HEK293 (cell line): ENCODE measurements around the gene CMTR2.

Experiments used
- EGR2 ChIP-seq: fragments of 450-650 bp; formaldehyde crosslinking; IDR thresholded peaks from 2 replicates; pipeline ENCODE4 v1.5.1; 2016; ENCODE audit warnings: low read depth, missing biosample characterization, missing genetic modification characterization
- IKZF3 ChIP-seq: fragments of 450-650 bp; IDR thresholded peaks from 2 replicates; pipeline ENCODE4 v1.5.0; 2018; ENCODE audit warnings: missing biosample characterization, mild to moderate bottlenecking, missing genetic modification characterization, moderate library complexity
- KLF1 ChIP-seq: fragments of 450-650 bp; formaldehyde crosslinking; IDR thresholded peaks from 2 replicates; pipeline ENCODE4 v1.5.1; 2016; ENCODE audit warnings: missing biosample characterization, missing genetic modification characterization
- KLF16 ChIP-seq: fragments of 450-650 bp; formaldehyde crosslinking; IDR thresholded peaks from 2 replicates; pipeline ENCODE4 v1.5.1; 2017; ENCODE audit warnings: missing biosample characterization, missing genetic modification characterization
- KLF9 ChIP-seq: fragments of 450-650 bp; formaldehyde crosslinking; IDR thresholded peaks from 2 replicates; pipeline ENCODE4 v1.5.1; 2016; ENCODE audit warnings: missing biosample characterization, missing genetic modification characterization, low read depth
- MYNN ChIP-seq: fragments of 450-650 bp; formaldehyde crosslinking; IDR thresholded peaks from 2 replicates; pipeline ENCODE4 v1.5.1; 2016; ENCODE audit warnings: missing biosample characterization, missing genetic modification characterization, borderline replicate concordance
- OSR2 ChIP-seq: fragments of 450-650 bp; formaldehyde crosslinking; IDR thresholded peaks from 2 replicates; pipeline ENCODE4 v1.5.1; 2016; ENCODE audit warnings: missing biosample characterization, missing genetic modification characterization
- PRDM10 ChIP-seq: fragments of 450-650 bp; formaldehyde crosslinking; IDR thresholded peaks from 2 replicates; pipeline ENCODE4 v1.5.1; 2016; ENCODE audit warnings: missing biosample characterization, missing genetic modification characterization
- REST ChIP-seq: fragments of 450-650 bp; formaldehyde crosslinking; IDR thresholded peaks from 2 replicates; pipeline ENCODE4 v1.5.1; 2016; ENCODE audit warnings: missing biosample characterization, missing genetic modification characterization
- SP2 ChIP-seq: fragments of 450-650 bp; formaldehyde crosslinking; IDR thresholded peaks from 2 replicates; pipeline ENCODE4 v1.5.1; 2016; ENCODE audit warnings: missing biosample characterization, missing genetic modification characterization
- SP3 ChIP-seq: fragments of 450-650 bp; formaldehyde crosslinking; IDR thresholded peaks from 2 replicates; pipeline ENCODE4 v1.5.1; 2016; ENCODE audit warnings: missing biosample characterization, missing genetic modification characterization
- SP7 ChIP-seq: fragments of 450-650 bp; formaldehyde crosslinking; IDR thresholded peaks from 2 replicates; pipeline ENCODE4 v1.5.1; 2016; ENCODE audit warnings: missing biosample characterization, missing genetic modification characterization
- ZBTB17 ChIP-seq: fragments of 450-650 bp; formaldehyde crosslinking; IDR thresholded peaks from 2 replicates; pipeline ENCODE4 v1.5.1; 2016; ENCODE audit warnings: missing biosample characterization, missing genetic modification characterization
- ZNF155 ChIP-seq: fragments of 450-650 bp; formaldehyde crosslinking; IDR thresholded peaks from 2 replicates; pipeline ENCODE4 v1.5.1; 2016; ENCODE audit warnings: missing biosample characterization, missing genetic modification characterization
- ZNF202 ChIP-seq: fragments of 450-650 bp; formaldehyde crosslinking; IDR thresholded peaks from 2 replicates; pipeline ENCODE4 v1.5.1; 2016; ENCODE audit warnings: missing biosample characterization, missing genetic modification characterization, borderline replicate concordance
- ZNF223 ChIP-seq: fragments of 450-650 bp; formaldehyde crosslinking; IDR thresholded peaks from 2 replicates; pipeline ENCODE4 v1.5.1; 2016; ENCODE audit warnings: missing biosample characterization, missing genetic modification characterization
- ZNF335 ChIP-seq: fragments of 450-650 bp; formaldehyde crosslinking; conservative IDR thresholded peaks from 2 replicates; pipeline ENCODE4 v1.5.1; 2016; ENCODE audit warnings: missing biosample characterization, missing genetic modification characterization
- ZNF624 ChIP-seq: fragments of 450-650 bp; formaldehyde crosslinking; IDR thresholded peaks from 2 replicates; pipeline ENCODE4 v1.5.1; 2017; ENCODE audit warnings: missing biosample characterization, missing genetic modification characterization
- ZNF626 ChIP-seq: fragments of 450-650 bp; sonication (Bioruptor Pico); formaldehyde crosslinking; IDR thresholded peaks from 2 replicates; pipeline ENCODE4 v1.5.1; 2018; ENCODE audit warnings: missing biosample characterization, missing genetic modification characterization, inconsistent platforms
- ZXDB ChIP-seq: fragments of 450-650 bp; formaldehyde crosslinking; IDR thresholded peaks from 2 replicates; pipeline ENCODE4 v1.5.1; 2016; ENCODE audit warnings: missing biosample characterization, missing genetic modification characterization
- TF ChIP-seq, protein P1 (sequence below): fragments of 450-650 bp; formaldehyde crosslinking; IDR thresholded peaks from 2 replicates; pipeline ENCODE4 v1.5.1; 2016; ENCODE audit warnings: missing biosample characterization, missing genetic modification characterization
- TF ChIP-seq, protein P2 (sequence below): fragments of 450-650 bp; formaldehyde crosslinking; IDR thresholded peaks from 2 replicates; pipeline ENCODE4 v1.5.1; 2016; ENCODE audit warnings: missing biosample characterization, missing genetic modification characterization
- TF ChIP-seq, protein P3 (sequence below): fragments of 450-650 bp; formaldehyde crosslinking; IDR thresholded peaks from 2 replicates; pipeline ENCODE4 v1.5.1; 2016; ENCODE audit warnings: missing biosample characterization, missing genetic modification characterization
- TF ChIP-seq, protein P4 (sequence below): fragments of 450-650 bp; formaldehyde crosslinking; IDR thresholded peaks from 2 replicates; pipeline ENCODE4 v1.5.1; 2017; ENCODE audit warnings: missing biosample characterization, mild to moderate bottlenecking, missing genetic modification characterization, moderate library complexity

CMTR2 gene

DNA sequence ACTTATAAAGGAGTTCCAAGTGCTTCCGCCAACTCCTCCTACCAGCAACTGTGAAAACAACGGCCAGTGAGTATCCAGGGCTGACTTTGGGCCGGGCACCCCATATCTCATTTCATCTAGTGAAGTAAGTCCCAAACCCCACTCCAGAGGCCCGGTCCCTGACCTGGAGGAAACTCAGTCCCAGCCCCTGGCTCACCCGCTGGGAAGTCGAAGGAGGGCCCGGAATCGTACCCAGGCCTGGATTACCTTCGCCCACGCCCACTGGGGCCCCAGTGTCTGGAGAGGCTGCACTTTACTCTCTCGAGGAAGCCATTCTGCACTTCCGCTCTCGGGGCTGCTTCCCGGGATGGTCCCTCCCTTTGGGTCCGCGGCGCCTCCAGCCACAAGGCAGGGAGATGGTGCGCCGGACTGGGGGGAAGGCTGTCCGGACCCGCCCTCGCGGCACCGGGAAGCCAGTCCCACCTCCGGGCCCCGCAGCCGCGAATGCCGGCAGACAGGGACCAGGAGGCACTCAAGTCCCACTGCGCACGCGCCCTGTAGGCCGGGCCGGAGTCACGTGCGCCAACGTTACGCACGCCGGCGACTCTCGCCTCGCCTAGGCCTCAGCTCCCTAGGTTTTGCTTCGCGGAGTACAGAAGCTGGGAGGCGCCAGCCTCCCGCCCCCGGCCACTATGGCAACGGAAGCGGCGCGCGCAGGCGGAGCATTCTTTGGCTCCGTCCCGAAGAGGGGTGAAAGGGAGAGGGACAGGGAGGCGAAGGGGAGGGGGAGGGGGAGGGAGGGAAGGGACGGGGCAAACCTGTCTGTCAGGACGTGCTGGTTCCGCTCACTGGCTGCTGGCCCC, at the start of gene CMTR2 (continued):
- peak; percentile 75; the same call in 1 of the 2 replicates for TF ChIP-seq KLF1 (tag by site-specific recombination)
- TF ChIP-seq ZNF223 = peak; percentile 92
- no peak for TF ChIP-seq ZNF202 (tag by site-specific recombination)
- TF ChIP-seq REST = 0 out of 2 replicates have a peak, but pooled peaks have one; percentile 24
- peak; percentile 93 for TF ChIP-seq KLF9 (tag by site-specific recombination)
- TF ChIP-seq, protein P1, sequence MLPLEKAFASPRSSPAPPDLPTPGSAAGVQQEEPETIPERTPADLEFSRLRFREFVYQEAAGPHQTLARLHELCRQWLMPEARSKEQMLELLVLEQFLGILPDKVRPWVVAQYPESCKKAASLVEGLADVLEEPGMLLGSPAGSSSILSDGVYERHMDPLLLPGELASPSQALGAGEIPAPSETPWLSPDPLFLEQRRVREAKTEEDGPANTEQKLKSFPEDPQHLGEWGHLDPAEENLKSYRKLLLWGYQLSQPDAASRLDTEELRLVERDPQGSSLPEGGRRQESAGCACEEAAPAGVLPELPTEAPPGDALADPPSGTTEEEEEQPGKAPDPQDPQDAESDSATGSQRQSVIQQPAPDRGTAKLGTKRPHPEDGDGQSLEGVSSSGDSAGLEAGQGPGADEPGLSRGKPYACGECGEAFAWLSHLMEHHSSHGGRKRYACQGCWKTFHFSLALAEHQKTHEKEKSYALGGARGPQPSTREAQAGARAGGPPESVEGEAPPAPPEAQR = no peak
- TF ChIP-seq, protein P2, sequence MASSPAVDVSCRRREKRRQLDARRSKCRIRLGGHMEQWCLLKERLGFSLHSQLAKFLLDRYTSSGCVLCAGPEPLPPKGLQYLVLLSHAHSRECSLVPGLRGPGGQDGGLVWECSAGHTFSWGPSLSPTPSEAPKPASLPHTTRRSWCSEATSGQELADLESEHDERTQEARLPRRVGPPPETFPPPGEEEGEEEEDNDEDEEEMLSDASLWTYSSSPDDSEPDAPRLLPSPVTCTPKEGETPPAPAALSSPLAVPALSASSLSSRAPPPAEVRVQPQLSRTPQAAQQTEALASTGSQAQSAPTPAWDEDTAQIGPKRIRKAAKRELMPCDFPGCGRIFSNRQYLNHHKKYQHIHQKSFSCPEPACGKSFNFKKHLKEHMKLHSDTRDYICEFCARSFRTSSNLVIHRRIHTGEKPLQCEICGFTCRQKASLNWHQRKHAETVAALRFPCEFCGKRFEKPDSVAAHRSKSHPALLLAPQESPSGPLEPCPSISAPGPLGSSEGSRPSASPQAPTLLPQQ (tag by site-specific recombination) = peak; percentile 94
- TF ChIP-seq SP7 = peak; percentile 81
- TF ChIP-seq ZNF624 (tag by site-specific recombination) = no peak
- TF ChIP-seq SP2 (tag by site-specific recombination) = peak; percentile 92
- TF ChIP-seq SP3 (tag by site-specific recombination) = peak; percentile 75
- TF ChIP-seq OSR2 (tag by site-specific recombination) = no peak
- 0 out of 2 replicates have a peak, but pooled peaks have one; percentile 29 for TF ChIP-seq IKZF3 (tag by site-specific recombination)
- TF ChIP-seq EGR2 (tag by site-specific recombination) = peak; percentile 64; the same call in 1 of the 2 replicates
- peak; percentile 79 for TF ChIP-seq KLF16 (tag by site-specific recombination)
- TF ChIP-seq, protein P3, sequence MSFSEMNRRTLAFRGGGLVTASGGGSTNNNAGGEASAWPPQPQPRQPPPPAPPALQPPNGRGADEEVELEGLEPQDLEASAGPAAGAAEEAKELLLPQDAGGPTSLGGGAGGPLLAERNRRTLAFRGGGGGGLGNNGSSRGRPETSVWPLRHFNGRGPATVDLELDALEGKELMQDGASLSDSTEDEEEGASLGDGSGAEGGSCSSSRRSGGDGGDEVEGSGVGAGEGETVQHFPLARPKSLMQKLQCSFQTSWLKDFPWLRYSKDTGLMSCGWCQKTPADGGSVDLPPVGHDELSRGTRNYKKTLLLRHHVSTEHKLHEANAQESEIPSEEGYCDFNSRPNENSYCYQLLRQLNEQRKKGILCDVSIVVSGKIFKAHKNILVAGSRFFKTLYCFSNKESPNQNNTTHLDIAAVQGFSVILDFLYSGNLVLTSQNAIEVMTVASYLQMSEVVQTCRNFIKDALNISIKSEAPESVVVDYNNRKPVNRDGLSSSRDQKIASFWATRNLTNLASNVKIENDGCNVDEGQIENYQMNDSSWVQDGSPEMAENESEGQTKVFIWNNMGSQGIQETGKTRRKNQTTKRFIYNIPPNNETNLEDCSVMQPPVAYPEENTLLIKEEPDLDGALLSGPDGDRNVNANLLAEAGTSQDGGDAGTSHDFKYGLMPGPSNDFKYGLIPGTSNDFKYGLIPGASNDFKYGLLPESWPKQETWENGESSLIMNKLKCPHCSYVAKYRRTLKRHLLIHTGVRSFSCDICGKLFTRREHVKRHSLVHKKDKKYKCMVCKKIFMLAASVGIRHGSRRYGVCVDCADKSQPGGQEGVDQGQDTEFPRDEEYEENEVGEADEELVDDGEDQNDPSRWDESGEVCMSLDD (tag by site-specific recombination) = no peak; the same call in 1 of the 2 replicates
- TF ChIP-seq ZBTB17 (tag by site-specific recombination) = peak; percentile 70
- peak; percentile 91 for TF ChIP-seq ZNF335 (tag by site-specific recombination)
- TF ChIP-seq, protein P4, sequence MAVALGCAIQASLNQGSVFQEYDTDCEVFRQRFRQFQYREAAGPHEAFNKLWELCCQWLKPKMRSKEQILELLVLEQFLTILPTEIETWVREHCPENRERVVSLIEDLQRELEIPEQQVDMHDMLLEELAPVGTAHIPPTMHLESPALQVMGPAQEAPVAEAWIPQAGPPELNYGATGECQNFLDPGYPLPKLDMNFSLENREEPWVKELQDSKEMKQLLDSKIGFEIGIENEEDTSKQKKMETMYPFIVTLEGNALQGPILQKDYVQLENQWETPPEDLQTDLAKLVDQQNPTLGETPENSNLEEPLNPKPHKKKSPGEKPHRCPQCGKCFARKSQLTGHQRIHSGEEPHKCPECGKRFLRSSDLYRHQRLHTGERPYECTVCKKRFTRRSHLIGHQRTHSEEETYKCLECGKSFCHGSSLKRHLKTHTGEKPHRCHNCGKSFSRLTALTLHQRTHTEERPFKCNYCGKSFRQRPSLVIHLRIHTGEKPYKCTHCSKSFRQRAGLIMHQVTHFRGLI (tag by site-specific recombination) = peak; percentile 29; the same call in 1 of the 2 replicates
- TF ChIP-seq ZNF155 (tag by site-specific recombination) = no peak
- peak; percentile 66 for TF ChIP-seq PRDM10 (tag by site-specific recombination)
- no peak for TF ChIP-seq MYNN
- peak; percentile 90 for TF ChIP-seq ZXDB (tag by site-specific recombination)
- TF ChIP-seq ZNF626 (tag by site-specific recombination) = no peak
